Adrenal gland (tissue), 5 donors: Measurements from ENCODE around the gene GALK2.

ENCODE experiments used
- CTCF ChIP-seq, 6 experiments: fragments of 450-650 bp in 4 of 6; fragments of 200-600 bp in 2 of 6; sonication (generic) in 1 of 6; IDR thresholded peaks; 1 replicate in 5 of 6; 2 replicates in 1 of 6; pipeline versions ENCODE4 v1.5.1 to v1.8.0; 2016 to 2021; ENCODE audit warnings: antibody characterized with exemption in 6 of 6, mild to moderate bottlenecking in 2 of 6, moderate library complexity in 1 of 6
- POLR2A ChIP-seq, 2 donors: fragments of 450-650 bp; IDR thresholded peaks; one replicate each; pipeline ENCODE4 v1.6.1; 2017; ENCODE audit warnings: antibody characterized with exemption in 2 of 2, mild to moderate bottlenecking in 2 of 2, moderate library complexity in 1 of 2
- donor health status: DM: no; HTN: no; CAD: no.

- TF ChIP-seq CTCF (IDR thresholded peaks at IDR 0.05): no peak
- no peak for TF ChIP-seq POLR2A (IDR thresholded peaks at IDR 0.05)
Observed at GRCh38 chr15:49168016-49168415, 2.0 kb upstream of the GALK2 start.
